ENCODE measurements around the gene ATF4.

The ATF4 gene

GRCh38 chr22:39479254-39479653 is 41.1 kb upstream of the ATF4 start:
- TF ChIP-seq REST (IDR thresholded peaks at IDR 0.05; ENCODE audit: insufficient replicate concordance, low read depth): no peak
- TF ChIP-seq CTCF (IDR thresholded peaks at IDR 0.05; ENCODE audit: insufficient read depth, low read length): no peak
- no peak for TF ChIP-seq SPI1 (IDR thresholded peaks at IDR 0.05; ENCODE audit: borderline replicate concordance, low read depth)
- TF ChIP-seq GABPA (IDR thresholded peaks at IDR 0.05; ENCODE audit: low read depth): no peak
- TF ChIP-seq POLR2AphosphoS5 (IDR thresholded peaks at IDR 0.05; ENCODE audit: low read depth): no peak

GRCh38 chr22:39480557-39480956 is 39.8 kb upstream of the ATF4 start:
- Histone ChIP-seq H3K27ac (replicated peaks) (peak overlapping the region; percentile 12; the same call in 1 of the 2 replicates), H3K4me3 (replicated peaks; ENCODE audit: insufficient read depth, low read length) (no peak overlapping the region), H3K27me3 (ENCODE audit: insufficient read depth, poor library complexity, severe bottlenecking) (no peaks in the 10 kb centered on the region)
- DNase-seq (ENCODE audit: low read depth in 1 of 2, low spot score in 1 of 2): peak in 1 of 2 experiments; percentile 49
- TF ChIP-seq GABPA (IDR thresholded peaks at IDR 0.05; ENCODE audit: low read depth) (no peak), POLR2AphosphoS5 (IDR thresholded peaks at IDR 0.05; ENCODE audit: low read depth) (no peak), SPI1 (IDR thresholded peaks at IDR 0.05; ENCODE audit: borderline replicate concordance, low read depth) (no peak)

More at GRCh38 chr22:39479254-39479653, 41.1 kb upstream of the ATF4 start:
- Histone ChIP-seq H3K27me3 (ENCODE audit: insufficient read depth, poor library complexity, severe bottlenecking) (no peaks in the 10 kb centered on the region), H3K4me3 (replicated peaks; ENCODE audit: insufficient read depth, low read length) (no peak overlapping the region), H3K27ac (replicated peaks) (no peak overlapping the region)
- DNase-seq (ENCODE audit: low read depth in 1 of 2, low spot score in 1 of 2): no peak

GRCh38 chr22:39481054-39481453 is 39.3 kb upstream of the ATF4 start:
- TF ChIP-seq POLR2AphosphoS5 (IDR thresholded peaks at IDR 0.05; ENCODE audit: low read depth) (no peak), GABPA (IDR thresholded peaks at IDR 0.05; ENCODE audit: low read depth) (no peak), CTCF (IDR thresholded peaks at IDR 0.05; ENCODE audit: insufficient read depth, low read length) (no peak), REST (IDR thresholded peaks at IDR 0.05; ENCODE audit: insufficient replicate concordance, low read depth) (no peak), SPI1 (IDR thresholded peaks at IDR 0.05; ENCODE audit: borderline replicate concordance, low read depth) (no peak)
- no peaks in the 10 kb centered on the region for H3K27me3 ChIP-seq (ENCODE audit: insufficient read depth, poor library complexity, severe bottlenecking)
- no peak overlapping the region for H3K4me3 ChIP-seq (replicated peaks; ENCODE audit: insufficient read depth, low read length)
- DNase-seq (ENCODE audit: low read depth in 1 of 2, low spot score in 1 of 2): no peak
- H3K27ac ChIP-seq (replicated peaks): no peak overlapping the region

GRCh38 chr22:39481595-39481994 is 38.8 kb upstream of the ATF4 start:
- no peaks in the 10 kb centered on the region for H3K27me3 ChIP-seq (ENCODE audit: insufficient read depth, poor library complexity, severe bottlenecking)
- H3K4me3 ChIP-seq (replicated peaks; ENCODE audit: insufficient read depth, low read length): no peak overlapping the region
- TF ChIP-seq REST (IDR thresholded peaks at IDR 0.05; ENCODE audit: insufficient replicate concordance, low read depth): no peak
- no peak for TF ChIP-seq SPI1 (IDR thresholded peaks at IDR 0.05; ENCODE audit: borderline replicate concordance, low read depth)
- TF ChIP-seq POLR2AphosphoS5 (IDR thresholded peaks at IDR 0.05; ENCODE audit: low read depth): no peak
- TF ChIP-seq CTCF (IDR thresholded peaks at IDR 0.05; ENCODE audit: insufficient read depth, low read length): no peak
- no peak for TF ChIP-seq GABPA (IDR thresholded peaks at IDR 0.05; ENCODE audit: low read depth)
- no peak overlapping the region for H3K27ac ChIP-seq (replicated peaks)
- no peak for DNase-seq (ENCODE audit: low read depth in 1 of 2, low spot score in 1 of 2)
